ENCODE measurements around the gene VWA8.

Gene VWA8

DNA sequence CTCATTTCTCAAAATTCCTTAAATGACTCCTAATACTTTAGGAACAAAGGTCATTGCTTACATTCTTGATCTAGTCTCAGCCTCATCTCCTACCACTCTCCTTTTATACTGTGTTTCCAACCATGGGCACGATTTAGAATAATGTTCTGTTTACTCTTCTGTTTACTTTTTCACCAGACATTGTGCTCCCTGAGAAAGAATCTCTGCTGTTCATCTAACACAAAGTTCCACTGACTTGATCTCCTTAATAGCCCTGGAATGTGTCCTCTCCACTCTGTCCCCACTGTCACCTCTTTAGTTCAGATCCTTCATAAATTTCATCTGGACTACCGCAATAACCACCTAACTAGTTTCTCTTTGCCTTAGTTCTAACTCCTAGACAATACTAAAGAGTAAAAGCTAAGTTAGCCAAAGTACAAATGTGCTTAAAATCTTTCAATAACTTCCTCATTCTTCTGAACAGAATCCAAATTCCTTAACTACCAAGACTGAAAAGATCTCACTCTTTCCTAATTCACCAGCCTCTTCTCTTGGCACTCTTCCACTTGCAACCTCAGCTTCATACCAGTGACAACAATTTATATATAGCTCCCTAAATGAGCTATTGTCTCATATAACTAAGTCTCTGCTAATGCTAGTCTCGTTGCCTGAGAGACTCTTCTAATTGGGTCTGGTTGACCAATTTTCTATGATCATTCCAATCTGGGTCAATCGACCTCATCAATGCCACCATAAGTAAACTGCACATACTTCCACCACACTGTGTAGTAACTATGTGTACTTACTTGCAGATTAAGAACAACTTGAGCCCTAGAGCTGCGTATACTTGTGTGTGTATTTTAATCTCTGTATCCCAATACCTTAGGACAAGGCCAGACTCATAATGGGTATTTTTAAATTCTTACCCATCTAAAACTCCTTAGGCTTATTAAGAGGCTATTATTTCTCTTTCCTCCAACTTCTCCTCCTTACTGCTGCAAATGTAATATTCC lies 179.9 kb downstream of the VWA8 start:
- Histone ChIP-seq H3K36me3 (ENCODE audit: control insufficient read depth in 2 of 2, insufficient read depth in 1 of 2, low read length in 2 of 2) (no peaks in the 10 kb centered on the region), H3K27ac (ENCODE audit: extremely low read depth, low read depth, low read length) (no peak overlapping the region), H3K9me3 (ENCODE audit: control insufficient read depth, insufficient read depth, low read depth, low read length) (no peaks in the 10 kb centered on the region), H3K4me1 (ENCODE audit: control insufficient read depth, insufficient read depth, low read length) (no peaks in the 10 kb centered on the region), H3K4me3 (ENCODE audit: low read depth, low read length) (no peak overlapping the region)
- TF ChIP-seq OSR2 (tag by site-specific recombination; IDR thresholded peaks at IDR 0.05) (no peak), SETDB1 (IDR thresholded peaks at IDR 0.05; ENCODE audit: insufficient read length, low read length) (no peak), KLF8 (tag by site-specific recombination; IDR thresholded peaks at IDR 0.05) (no peak), ZBTB6 (tag by site-specific recombination; IDR thresholded peaks at IDR 0.05) (no peak), ZNF354C (tag by site-specific recombination; IDR thresholded peaks at IDR 0.05; ENCODE audit: borderline replicate concordance, low read depth) (no peak), ZNF585B (tag by site-specific recombination; IDR thresholded peaks at IDR 0.05) (no peak), HOXA7 (CRISPR knock-in tag; IDR thresholded peaks at IDR 0.05; ENCODE audit: borderline replicate concordance) (no peak), KLF7 (tag by site-specific recombination; IDR thresholded peaks at IDR 0.05; ENCODE audit: borderline replicate concordance) (no peak), ZBTB1 (tag by site-specific recombination; IDR thresholded peaks at IDR 0.05) (no peak), SALL2 (tag by site-specific recombination; IDR thresholded peaks at IDR 0.05; ENCODE audit: borderline replicate concordance) (no peak), SP2 (tag by site-specific recombination; IDR thresholded peaks at IDR 0.05) (no peak)
- TF ChIP-seq, protein P1, sequence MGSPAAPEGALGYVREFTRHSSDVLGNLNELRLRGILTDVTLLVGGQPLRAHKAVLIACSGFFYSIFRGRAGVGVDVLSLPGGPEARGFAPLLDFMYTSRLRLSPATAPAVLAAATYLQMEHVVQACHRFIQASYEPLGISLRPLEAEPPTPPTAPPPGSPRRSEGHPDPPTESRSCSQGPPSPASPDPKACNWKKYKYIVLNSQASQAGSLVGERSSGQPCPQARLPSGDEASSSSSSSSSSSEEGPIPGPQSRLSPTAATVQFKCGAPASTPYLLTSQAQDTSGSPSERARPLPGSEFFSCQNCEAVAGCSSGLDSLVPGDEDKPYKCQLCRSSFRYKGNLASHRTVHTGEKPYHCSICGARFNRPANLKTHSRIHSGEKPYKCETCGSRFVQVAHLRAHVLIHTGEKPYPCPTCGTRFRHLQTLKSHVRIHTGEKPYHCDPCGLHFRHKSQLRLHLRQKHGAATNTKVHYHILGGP (tag by site-specific recombination; IDR thresholded peaks at IDR 0.05), result no peak
- TF ChIP-seq, protein P2, sequence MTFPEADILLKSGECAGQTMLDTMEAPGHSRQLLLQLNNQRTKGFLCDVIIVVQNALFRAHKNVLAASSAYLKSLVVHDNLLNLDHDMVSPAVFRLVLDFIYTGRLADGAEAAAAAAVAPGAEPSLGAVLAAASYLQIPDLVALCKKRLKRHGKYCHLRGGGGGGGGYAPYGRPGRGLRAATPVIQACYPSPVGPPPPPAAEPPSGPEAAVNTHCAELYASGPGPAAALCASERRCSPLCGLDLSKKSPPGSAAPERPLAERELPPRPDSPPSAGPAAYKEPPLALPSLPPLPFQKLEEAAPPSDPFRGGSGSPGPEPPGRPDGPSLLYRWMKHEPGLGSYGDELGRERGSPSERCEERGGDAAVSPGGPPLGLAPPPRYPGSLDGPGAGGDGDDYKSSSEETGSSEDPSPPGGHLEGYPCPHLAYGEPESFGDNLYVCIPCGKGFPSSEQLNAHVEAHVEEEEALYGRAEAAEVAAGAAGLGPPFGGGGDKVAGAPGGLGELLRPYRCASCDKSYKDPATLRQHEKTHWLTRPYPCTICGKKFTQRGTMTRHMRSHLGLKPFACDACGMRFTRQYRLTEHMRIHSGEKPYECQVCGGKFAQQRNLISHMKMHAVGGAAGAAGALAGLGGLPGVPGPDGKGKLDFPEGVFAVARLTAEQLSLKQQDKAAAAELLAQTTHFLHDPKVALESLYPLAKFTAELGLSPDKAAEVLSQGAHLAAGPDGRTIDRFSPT (tag by site-specific recombination; IDR thresholded peaks at IDR 0.05), result no peak
- TF ChIP-seq, protein P3, sequence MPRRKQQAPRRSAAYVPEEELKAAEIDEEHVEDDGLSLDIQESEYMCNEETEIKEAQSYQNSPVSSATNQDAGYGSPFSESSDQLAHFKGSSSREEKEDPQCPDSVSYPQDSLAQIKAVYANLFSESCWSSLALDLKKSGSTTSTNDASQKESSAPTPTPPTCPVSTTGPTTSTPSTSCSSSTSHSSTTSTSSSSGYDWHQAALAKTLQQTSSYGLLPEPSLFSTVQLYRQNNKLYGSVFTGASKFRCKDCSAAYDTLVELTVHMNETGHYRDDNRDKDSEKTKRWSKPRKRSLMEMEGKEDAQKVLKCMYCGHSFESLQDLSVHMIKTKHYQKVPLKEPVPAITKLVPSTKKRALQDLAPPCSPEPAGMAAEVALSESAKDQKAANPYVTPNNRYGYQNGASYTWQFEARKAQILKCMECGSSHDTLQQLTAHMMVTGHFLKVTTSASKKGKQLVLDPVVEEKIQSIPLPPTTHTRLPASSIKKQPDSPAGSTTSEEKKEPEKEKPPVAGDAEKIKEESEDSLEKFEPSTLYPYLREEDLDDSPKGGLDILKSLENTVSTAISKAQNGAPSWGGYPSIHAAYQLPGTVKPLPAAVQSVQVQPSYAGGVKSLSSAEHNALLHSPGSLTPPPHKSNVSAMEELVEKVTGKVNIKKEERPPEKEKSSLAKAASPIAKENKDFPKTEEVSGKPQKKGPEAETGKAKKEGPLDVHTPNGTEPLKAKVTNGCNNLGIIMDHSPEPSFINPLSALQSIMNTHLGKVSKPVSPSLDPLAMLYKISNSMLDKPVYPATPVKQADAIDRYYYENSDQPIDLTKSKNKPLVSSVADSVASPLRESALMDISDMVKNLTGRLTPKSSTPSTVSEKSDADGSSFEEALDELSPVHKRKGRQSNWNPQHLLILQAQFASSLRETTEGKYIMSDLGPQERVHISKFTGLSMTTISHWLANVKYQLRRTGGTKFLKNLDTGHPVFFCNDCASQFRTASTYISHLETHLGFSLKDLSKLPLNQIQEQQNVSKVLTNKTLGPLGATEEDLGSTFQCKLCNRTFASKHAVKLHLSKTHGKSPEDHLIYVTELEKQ (tag by site-specific recombination; IDR thresholded peaks at IDR 0.05; ENCODE audit: borderline replicate concordance), result no peak
- ChIA-PET CTCF (interaction anchor here (0.8 kb wide), 1 partner anchor 110 kb away, joined by 4 read pairs; no protein-coding TSS in a partner anchor), POLR2A (no interaction called here)

DNA sequence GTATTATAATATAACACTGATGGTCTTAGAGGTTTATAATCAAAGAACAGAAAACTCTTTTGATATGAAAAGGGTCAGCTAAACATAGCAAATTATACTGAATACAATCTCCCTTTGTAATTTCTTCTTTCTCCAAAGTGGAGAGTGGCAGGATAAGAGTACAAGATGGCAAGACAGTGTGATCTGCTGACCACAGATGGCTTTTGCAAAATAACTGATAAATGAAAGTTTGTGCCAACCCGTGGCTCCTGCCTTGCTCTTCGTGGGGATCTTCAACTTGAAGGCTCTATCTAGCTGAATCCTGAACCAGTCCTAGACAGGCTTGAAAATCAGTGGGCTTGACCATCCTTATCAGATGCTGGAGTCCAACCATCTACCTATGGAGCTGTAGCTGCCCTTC lies 185.7 kb downstream of the VWA8 start:
- Histone ChIP-seq H3K27ac (ENCODE audit: extremely low read depth, low read depth, low read length) (no peak overlapping the region), H3K36me3 (ENCODE audit: control insufficient read depth in 2 of 2, insufficient read depth in 1 of 2, low read length in 2 of 2) (no peaks in the 10 kb centered on the region), H3K4me3 (ENCODE audit: low read depth, low read length) (no peak overlapping the region), H3K9me3 (ENCODE audit: control insufficient read depth, insufficient read depth, low read depth, low read length) (no peaks in the 10 kb centered on the region), H3K4me1 (ENCODE audit: control insufficient read depth, insufficient read depth, low read length) (0 out of 2 replicates have a peak, but pooled peaks cover 8% of the 10 kb centered on the region)
- CTCF ChIA-PET, result interaction anchor here (0.5 kb wide), 1 partner anchor 59 kb away, joined by 4 read pairs; no protein-coding TSS in a partner anchor
- POLR2A ChIA-PET, result no interaction called here
- TF ChIP-seq ZNF140 (tag by site-specific recombination; IDR thresholded peaks at IDR 0.05) (no peak), ZNF707 (tag by site-specific recombination; IDR thresholded peaks at IDR 0.05) (no peak), ZNF10 (tag by site-specific recombination; IDR thresholded peaks at IDR 0.05) (peak; percentile 62), ZNF2 (tag by site-specific recombination; IDR thresholded peaks at IDR 0.05) (no peak)
